Testis (tissue), 2 donors: ENCODE measurements around the gene RPLP2.

Experiments used
- CTCF ChIP-seq, 3 experiments: fragments of 450-650 bp in 2 of 3; fragments of 200-600 bp in 1 of 3; sonication (generic) in 1 of 3; IDR thresholded peaks; one replicate each; pipeline ENCODE4 v1.5.1; 2016 to 2019; ENCODE audit warnings: antibody characterized with exemption in 3 of 3, mild to moderate bottlenecking in 2 of 3, moderate library complexity in 1 of 3
- POLR2A ChIP-seq: fragments of 450-650 bp; IDR thresholded peaks from one replicate; pipeline ENCODE4 v1.6.1; 2017; ENCODE audit warnings: antibody characterized with exemption, mild to moderate bottlenecking, moderate library complexity

DNA sequence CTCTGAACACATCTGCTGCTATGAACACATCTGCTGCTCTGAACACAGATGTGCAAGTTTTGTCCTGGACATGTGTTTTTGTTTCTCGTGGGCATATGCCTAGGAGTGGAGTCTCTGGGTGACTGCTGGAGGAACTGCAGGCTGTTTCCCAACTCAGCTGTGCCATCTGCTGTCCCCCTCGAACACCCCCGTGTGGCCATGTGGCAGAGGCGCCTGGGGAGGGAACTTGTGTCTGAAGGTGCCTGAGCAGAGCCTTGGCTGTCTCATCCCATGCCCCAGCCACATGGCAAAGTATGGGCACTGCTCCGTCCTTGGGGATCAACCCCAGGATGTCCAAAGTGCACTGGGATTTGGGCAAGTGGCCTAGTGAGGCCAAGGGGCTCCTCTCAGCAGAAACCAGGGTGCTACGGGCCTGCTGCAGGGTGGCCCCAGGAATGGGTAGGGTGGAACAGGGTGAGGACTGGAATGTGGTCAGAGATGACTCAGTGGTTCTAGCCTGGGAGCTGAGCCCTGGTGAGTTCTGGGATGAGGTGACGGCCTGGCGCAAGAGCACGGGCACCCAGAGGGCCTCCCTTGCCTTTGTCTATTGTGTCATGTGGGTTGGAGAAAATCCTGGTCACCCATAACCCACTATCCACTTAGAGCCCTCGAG, 47.2 kb upstream of the RPLP2 start:
- no peak for TF ChIP-seq CTCF (IDR thresholded peaks at IDR 0.05)
- TF ChIP-seq POLR2A: no peak
